HG03196 (cell line): ENCODE measurements around the gene HAVCR1.
"Not testable (repeated sequence)": the region's sequence is repeated elsewhere in the genome, so short reads cannot be mapped to it uniquely, and the experiment has no call there.

Experiments used
- ATAC-seq: cut with Tn5 transposase; IDR thresholded peaks from one replicate; pipeline ENCODE4 v1.9.1; 2021; ENCODE audit not compliant: unreplicated experiment

HAVCR1 gene

GRCh38 chr5:157059093-157059539 lies at the start of gene HAVCR1:
HAVCR1 (minus strand) TSS chr5:157059116; CDS start chr5:157057943, 1,173 bp downstream.
- peak; percentile 74 for ATAC-seq

- ATAC-seq, result no peak
These were observed 48.6 kb upstream of the HAVCR1 start for GRCh38 chr5:157107508-157107907.

- ATAC-seq, result no peak
These were observed 47.9 kb upstream of the HAVCR1 start for GRCh38 chr5:157106630-157107461.

GRCh38 chr5:157100140-157100679 lies 41.3 kb upstream of the HAVCR1 start:
- peak; percentile 47 for ATAC-seq

- peak; percentile 56 for ATAC-seq
These were observed 29.6 kb upstream of the HAVCR1 start for GRCh38 chr5:157088342-157088990.

- ATAC-seq, result no peak
These were observed 27.9 kb upstream of the HAVCR1 start for GRCh38 chr5:157086751-157087359.

GRCh38 chr5:157085930-157086329 lies 27.0 kb upstream of the HAVCR1 start:
- no peak for ATAC-seq

- no peak for ATAC-seq
These were observed 21.4 kb upstream of the HAVCR1 start for GRCh38 chr5:157080286-157080685.

- ATAC-seq, result no peak
These were observed 17.6 kb upstream of the HAVCR1 start for GRCh38 chr5:157076558-157076957.

GRCh38 chr5:157072508-157072907 lies 13.6 kb upstream of the HAVCR1 start:
- no peak for ATAC-seq

GRCh38 chr5:157069949-157070348 lies 11.0 kb upstream of the HAVCR1 start:
- no peak for ATAC-seq

GRCh38 chr5:157068785-157069184 lies 9.9 kb upstream of the HAVCR1 start:
- no peak for ATAC-seq

GRCh38 chr5:157068339-157068738 lies 9.4 kb upstream of the HAVCR1 start:
- ATAC-seq, result no peak

- ATAC-seq, result no peak
These were observed 8.1 kb upstream of the HAVCR1 start for GRCh38 chr5:157067005-157067404.

GRCh38 chr5:157066080-157066479 lies 7.2 kb upstream of the HAVCR1 start:
- no peak for ATAC-seq

GRCh38 chr5:157063776-157064430 lies 5.0 kb upstream of the HAVCR1 start:
- no peak for ATAC-seq

GRCh38 chr5:157059891-157060290 lies 975 bp upstream of the HAVCR1 start:
- no peak for ATAC-seq

GRCh38 chr5:157057459-157058370 lies 1.2 kb downstream of the HAVCR1 start:
- no peak for ATAC-seq

GRCh38 chr5:157056848-157057247 lies 2.1 kb downstream of the HAVCR1 start:
- not testable (repeated sequence) for ATAC-seq
